Cerebellar nuclear complex (tissue), 1 donor: Measurements from ENCODE around the gene HOXD3.

Experiments
- DNase-seq, 2 experiments: peaks; one replicate each; lab custom pipeline; 2025; lab: John Stamatoyannopoulos, UW

The HOXD3 gene

GRCh38 chr2:176156807-176157498 lies at the start of gene HOXD3:
Gene HOXD3 (plus strand): TSS chr2:176157307. CDS start chr2:176169115, 11,808 bp downstream.
- no peak for DNase-seq

DNA sequence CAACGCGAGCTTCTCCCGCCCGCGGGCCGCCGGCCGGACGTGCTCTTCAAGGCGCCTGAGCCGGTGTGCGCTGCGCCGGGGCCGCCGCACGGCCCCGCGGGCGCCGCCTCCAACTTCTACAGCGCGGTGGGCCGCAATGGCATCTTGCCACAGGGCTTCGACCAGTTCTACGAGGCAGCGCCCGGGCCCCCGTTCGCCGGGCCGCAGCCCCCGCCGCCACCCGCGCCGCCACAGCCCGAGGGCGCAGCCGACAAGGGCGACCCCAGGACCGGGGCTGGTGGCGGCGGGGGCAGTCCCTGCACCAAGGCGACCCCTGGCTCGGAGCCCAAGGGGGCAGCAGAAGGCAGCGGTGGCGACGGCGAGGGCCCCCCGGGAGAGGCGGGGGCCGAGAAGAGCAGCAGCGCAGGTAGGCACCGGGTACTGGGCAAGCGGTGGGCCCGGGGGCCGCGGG lies 49.4 kb upstream of the HOXD3 start:
- no peak for DNase-seq

DNA sequence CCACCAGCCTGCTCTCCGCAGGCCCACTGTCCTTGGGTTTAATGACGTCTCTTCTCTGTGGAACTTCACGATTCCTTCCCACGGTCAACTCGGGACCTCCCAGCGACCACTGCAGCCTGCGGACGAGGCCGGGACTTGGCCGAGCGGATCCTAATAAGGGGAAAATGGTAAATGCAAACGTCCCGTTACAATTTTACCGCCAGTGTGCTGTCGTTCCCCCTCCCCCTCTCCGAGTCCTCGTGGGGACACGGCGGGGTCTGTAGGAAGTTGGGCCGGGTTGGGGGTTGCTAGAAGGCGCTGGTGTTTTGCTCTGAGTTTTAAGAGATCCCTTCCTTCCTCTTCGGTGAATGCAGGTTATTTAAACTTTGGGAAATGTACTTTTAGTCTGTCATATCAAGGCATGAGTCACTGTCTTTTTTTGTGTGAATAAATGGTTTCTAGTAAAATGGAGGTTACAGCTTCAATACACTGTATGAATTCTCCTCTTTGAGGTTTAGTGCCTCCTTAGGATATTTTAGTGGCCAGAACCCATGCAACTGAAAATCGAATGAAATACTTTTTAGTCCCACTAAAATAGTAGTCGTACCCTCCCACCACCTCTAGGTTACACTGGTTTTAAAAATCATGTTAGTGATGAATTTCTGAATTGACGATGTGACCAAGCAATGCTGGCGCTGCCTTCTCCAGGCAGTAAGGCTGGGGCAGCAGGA lies 47.8 kb upstream of the HOXD3 start:
- no peak for DNase-seq

GRCh38 chr2:176109946-176110345 lies 47.2 kb upstream of the HOXD3 start:
- no peak for DNase-seq

DNA sequence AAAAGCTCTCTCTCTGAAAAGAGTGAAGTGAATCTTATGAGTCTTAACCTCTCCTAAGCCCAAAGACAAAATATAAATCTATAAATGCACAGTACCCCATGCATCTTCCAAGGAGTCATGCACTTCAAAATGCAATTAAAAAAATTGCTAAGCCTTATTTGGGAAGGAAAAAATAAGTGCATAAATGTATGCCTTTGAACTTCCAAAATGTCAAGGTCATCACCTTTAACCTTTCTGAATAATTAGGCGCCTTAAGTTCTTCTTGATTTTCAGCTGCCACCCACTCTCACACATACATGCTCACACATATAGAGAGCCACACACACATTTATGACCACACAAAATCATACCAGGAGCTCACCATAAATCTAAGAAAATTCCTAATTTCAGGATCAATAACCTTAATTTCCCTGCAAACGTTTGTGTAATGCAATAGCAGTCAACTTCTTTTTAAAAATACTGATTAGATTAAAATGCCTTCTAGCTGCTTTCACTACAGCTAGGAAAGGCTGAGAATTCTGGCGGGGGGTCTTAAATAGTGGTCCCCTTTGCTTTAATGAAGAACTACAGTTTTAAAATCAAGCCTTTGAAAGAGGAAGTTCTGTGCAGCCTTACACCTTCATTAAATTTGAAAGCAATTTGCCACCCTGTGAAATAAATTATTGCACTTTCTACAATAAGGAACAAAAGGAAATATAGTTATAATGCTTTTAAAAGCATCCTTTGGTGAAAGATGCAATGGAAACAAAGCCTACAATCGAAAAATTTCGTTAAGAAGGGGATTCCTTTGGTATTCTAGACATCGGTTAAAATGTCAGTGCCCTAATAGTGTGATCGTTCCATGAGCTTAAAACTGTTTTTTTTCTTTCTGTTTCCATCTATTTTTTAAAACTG lies 46.4 kb upstream of the HOXD3 start:
- DNase-seq: no peak

DNA sequence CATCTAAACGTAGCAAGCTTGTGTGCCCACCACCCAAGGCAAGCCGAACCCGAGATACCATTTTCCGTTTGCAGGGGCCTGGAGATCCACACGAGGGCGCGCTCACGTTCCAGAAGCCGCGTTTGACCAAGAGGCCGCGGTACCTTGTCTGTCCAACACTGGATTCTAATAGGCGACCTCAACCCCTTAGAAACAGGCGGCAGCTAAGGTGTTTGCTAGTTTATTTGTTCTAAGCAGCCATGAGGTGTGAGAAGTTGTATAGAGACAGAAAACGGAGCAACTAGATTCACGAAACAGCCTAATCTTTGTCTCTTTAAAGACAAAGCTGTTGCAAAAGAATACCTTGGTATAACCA lies 45.8 kb upstream of the HOXD3 start:
- DNase-seq: no peak

- no peak for DNase-seq
Measured at GRCh38 chr2:176111846-176112374, 45.2 kb upstream of the HOXD3 start.

GRCh38 chr2:176112375-176113302 lies 44.5 kb upstream of the HOXD3 start:
- DNase-seq: no peak

- no peak for DNase-seq
Measured at GRCh38 chr2:176114120-176114929, 42.8 kb upstream of the HOXD3 start.

- no peak for DNase-seq
Measured at GRCh38 chr2:176114930-176115625, 42.0 kb upstream of the HOXD3 start.

DNA sequence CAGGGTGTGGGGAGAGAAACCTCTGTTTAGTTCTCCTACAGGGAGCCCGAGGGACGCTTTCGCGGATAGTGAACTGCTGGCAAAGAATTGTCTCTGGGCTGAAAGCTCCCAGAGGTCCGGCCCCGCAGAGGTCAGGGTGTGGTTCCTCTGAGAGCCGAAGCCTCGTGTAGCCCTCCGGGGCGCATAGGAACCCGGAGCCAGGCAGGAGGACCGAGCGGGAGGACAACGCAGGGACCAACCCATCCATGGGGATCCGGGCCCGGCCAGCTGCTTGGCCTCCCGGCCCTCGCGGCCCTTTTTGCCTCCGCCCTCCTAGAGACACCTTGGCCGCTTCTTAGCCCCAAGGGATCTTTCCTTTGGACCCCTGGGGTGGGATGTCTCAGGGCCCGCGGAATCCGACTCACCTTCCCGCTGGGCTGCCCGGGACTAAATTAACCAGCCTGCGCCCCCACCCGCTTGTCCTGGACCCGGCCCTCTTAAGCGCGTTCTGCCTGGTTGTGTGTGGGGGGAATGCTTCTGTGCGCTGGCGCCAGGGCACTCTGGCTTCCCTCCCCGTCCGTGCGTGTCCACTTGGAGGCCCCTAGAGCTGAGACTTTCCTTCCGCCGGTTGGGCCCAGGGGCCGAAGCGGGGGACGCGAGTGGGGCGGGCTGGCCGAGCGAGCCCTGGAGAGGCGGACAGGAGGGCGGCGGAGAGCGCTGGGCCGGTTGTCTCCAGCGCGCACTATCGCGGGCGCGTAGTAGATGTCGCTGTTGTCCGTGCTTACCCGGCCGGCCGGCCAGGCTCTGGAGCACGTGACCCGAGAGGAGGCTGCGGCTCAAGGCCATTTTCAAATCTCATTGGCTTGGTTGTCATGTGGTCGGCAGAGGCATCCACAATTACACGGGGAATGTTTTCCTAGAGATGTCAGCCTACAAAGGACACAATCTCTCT lies 41.0 kb upstream of the HOXD3 start, which contains the start of gene HOXD10:
Gene HOXD10 (plus strand): TSS at position 896 of the 931 bp plus-strand sequence. CDS start 56 bp downstream, outside the sequence.
- no peak for DNase-seq

DNA sequence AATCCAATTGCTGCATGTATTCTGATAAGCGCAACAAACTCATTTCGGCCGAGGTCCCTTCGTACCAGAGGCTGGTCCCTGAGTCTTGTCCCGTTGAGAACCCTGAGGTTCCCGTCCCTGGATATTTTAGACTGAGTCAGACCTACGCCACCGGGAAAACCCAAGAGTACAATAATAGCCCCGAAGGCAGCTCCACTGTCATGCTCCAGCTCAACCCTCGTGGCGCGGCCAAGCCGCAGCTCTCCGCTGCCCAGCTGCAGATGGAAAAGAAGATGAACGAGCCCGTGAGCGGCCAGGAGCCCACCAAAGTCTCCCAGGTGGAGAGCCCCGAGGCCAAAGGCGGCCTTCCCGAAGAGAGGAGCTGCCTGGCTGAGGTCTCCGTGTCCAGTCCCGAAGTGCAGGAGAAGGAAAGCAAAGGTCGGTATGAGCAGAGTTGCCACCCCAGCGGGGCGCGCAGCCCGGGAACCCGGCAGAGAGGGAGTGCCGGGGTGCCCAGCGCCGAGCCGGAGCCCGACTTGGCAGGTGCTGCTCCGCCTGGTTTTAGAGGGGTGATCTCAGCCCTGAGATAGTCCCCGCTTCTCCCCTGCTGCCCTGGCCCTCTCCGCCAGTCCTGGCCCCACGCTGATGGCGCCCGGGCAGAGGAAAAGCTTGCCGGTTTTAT lies 39.8 kb upstream of the HOXD3 start:
- DNase-seq: no peak

- DNase-seq: no peak
Measured at GRCh38 chr2:176117823-176118371, 39.2 kb upstream of the HOXD3 start.

DNA sequence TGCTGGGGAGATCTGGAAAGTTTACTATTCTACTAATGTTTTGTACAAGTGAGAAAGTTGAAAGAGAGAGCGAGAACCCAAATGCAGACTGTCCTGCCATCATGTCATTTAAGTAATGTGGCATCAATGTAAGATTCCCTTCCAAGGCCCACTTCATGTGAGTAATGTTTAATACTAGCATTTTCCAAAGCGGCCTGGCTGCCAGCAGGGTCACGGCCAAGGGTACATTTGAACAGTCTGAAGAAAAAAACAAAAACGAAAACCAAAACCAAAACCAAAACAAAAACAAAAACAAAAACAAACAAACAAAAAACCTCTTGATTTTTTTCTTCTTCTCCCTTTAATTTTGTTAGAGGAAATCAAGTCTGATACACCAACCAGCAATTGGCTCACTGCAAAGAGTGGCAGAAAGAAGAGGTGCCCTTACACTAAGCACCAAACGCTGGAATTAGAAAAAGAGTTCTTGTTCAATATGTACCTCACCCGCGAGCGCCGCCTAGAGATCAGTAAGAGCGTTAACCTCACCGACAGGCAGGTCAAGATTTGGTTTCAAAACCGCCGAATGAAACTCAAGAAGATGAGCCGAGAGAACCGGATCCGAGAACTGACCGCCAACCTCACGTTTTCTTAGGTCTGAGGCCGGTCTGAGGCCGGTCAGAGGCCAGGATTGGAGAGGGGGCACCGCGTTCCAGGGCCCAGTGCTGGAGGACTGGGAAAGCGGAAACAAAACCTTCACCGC lies 38.3 kb upstream of the HOXD3 start:
- no peak for DNase-seq

- DNase-seq: no peak
Measured at GRCh38 chr2:176120364-176121189, 36.5 kb upstream of the HOXD3 start.
